ENCODE measurements around the gene AP3S2. TPM values are rescaled to one million over a fixed set of nuclear protein-coding genes. Genes with fewer than 3 reads are reported as not detected.
A peak's percentile ranks its signal among the peaks of the same experiment; 100 is the strongest.

AP3S2 gene
- total RNA-seq, 2 donors from 2014 or later, result 43.7 to 44.7 TPM

GRCh38 chr15:89848970-89849292 lies 44.9 kb downstream of the AP3S2 start:
- no peak for DNase-seq (ENCODE audit: low spot score)
- intact Hi-C loops (cut with DNase I), result no loop called here
- Histone ChIP-seq H3K27me3 (replicated peaks; ENCODE audit: insufficient read depth) (no peaks in the 10 kb centered on the region), H3K27ac (no peak overlapping the region), H3K4me1 (replicated peaks) (no peaks in the 10 kb centered on the region), H3K9me3 (no peaks in the 10 kb centered on the region), H3K36me3 (no peaks in the 10 kb centered on the region), H3K4me3 (no peak overlapping the region)
- no peak for TF ChIP-seq POLR2AphosphoS5 (IDR thresholded peaks at IDR 0.05)
- WGBS, result 97% methylated on average over 2 of the region's 2 CpGs

GRCh38 chr15:89847101-89847500 lies 46.7 kb downstream of the AP3S2 start:
- no peak for DNase-seq (ENCODE audit: low spot score)
- H3K36me3 ChIP-seq, result no peaks in the 10 kb centered on the region
- H3K27me3 ChIP-seq (replicated peaks; ENCODE audit: insufficient read depth), result no peaks in the 10 kb centered on the region
- no peaks in the 10 kb centered on the region for H3K4me1 ChIP-seq (replicated peaks)
- peak overlapping the region in 1 of 2 donors; percentile 61 for H3K27ac ChIP-seq
- intact Hi-C loops (cut with DNase I), result no loop called here
- H3K9me3 ChIP-seq, result no peaks in the 10 kb centered on the region
- TF ChIP-seq CTCF (IDR thresholded peaks at IDR 0.05), result no peak
- TF ChIP-seq POLR2AphosphoS5 (IDR thresholded peaks at IDR 0.05), result no peak
- no peak for TF ChIP-seq POLR2A (IDR thresholded peaks at IDR 0.05)
- H3K4me3 ChIP-seq, result no peak overlapping the region
- 92% methylated on average over 2 of the region's 2 CpGs for WGBS

GRCh38 chr15:89845305-89845893 lies 48.4 kb downstream of the AP3S2 start:
- TF ChIP-seq CTCF (IDR thresholded peaks at IDR 0.05) (no peak), POLR2AphosphoS5 (IDR thresholded peaks at IDR 0.05) (peak; percentile 63)
- Histone ChIP-seq H3K27ac (peak overlapping the region; percentile 2 to 61), H3K36me3 (no peaks in the 10 kb centered on the region), H3K4me3 (no peak overlapping the region), H3K27me3 (replicated peaks; ENCODE audit: insufficient read depth) (no peaks in the 10 kb centered on the region), H3K4me1 (replicated peaks) (no peaks in the 10 kb centered on the region), H3K9me3 (no peaks in the 10 kb centered on the region)
- DNase-seq (ENCODE audit: low spot score), result no peak
- 48% methylated on average over 5 of the region's 5 CpGs for WGBS
- intact Hi-C loops (cut with DNase I), result no loop called here

GRCh38 chr15:89841962-89842361 lies 51.8 kb downstream of the AP3S2 start:
- Histone ChIP-seq H3K4me3 (no peak overlapping the region), H3K9me3 (no peaks in the 10 kb centered on the region), H3K27ac (no peak overlapping the region), H3K36me3 (no peaks in the 10 kb centered on the region), H3K4me1 (replicated peaks) (peaks cover 4% of the 10 kb centered on the region), H3K27me3 (replicated peaks; ENCODE audit: insufficient read depth) (no peaks in the 10 kb centered on the region)
- no peak for TF ChIP-seq CTCF (IDR thresholded peaks at IDR 0.05)
- 97% methylated on average over 1 of the region's 1 CpG for WGBS
- intact Hi-C loops (cut with DNase I), result no loop called here
- no peak for DNase-seq (ENCODE audit: low spot score)

- peaks cover 4% of the 10 kb centered on the region for H3K4me1 ChIP-seq (replicated peaks)
- no peaks in the 10 kb centered on the region for H3K9me3 ChIP-seq
- intact Hi-C loops (cut with DNase I), result no loop called here
- DNase-seq (ENCODE audit: low spot score), result no peak
- H3K4me3 ChIP-seq, result no peak overlapping the region
- H3K27me3 ChIP-seq (replicated peaks; ENCODE audit: insufficient read depth), result no peaks in the 10 kb centered on the region
- no peaks in the 10 kb centered on the region for H3K36me3 ChIP-seq
- TF ChIP-seq POLR2A (IDR thresholded peaks at IDR 0.05) (no peak), CTCF (IDR thresholded peaks at IDR 0.05) (no peak), POLR2AphosphoS5 (IDR thresholded peaks at IDR 0.05) (no peak)
- WGBS, result 90% methylated on average over 4 of the region's 4 CpGs
- H3K27ac ChIP-seq, result no peak overlapping the region
Observed at GRCh38 chr15:89841306-89841705, 52.5 kb downstream of the AP3S2 start.
